Activated CD4-positive, CD25-positive, alpha-beta regulatory T cell treated with anti-CD3 and anti-CD28 coated beads, Interleukin-2, amount 50 U/mL, for 72 hours (primary cell): Measurements from ENCODE around the gene ASMTL.
"Not testable (repeated sequence)": the region's sequence is repeated elsewhere in the genome, so short reads cannot be mapped to it uniquely, and the experiment has no call there.

Source experiments
- DNase-seq: peaks from one replicate; pipeline ENCODE4 v3.0.0; 2021

Gene ASMTL

GRCh38 chrX:1427756-1428155, 25.0 kb downstream of the ASMTL start:
- DNase-seq: no peak

DNA sequence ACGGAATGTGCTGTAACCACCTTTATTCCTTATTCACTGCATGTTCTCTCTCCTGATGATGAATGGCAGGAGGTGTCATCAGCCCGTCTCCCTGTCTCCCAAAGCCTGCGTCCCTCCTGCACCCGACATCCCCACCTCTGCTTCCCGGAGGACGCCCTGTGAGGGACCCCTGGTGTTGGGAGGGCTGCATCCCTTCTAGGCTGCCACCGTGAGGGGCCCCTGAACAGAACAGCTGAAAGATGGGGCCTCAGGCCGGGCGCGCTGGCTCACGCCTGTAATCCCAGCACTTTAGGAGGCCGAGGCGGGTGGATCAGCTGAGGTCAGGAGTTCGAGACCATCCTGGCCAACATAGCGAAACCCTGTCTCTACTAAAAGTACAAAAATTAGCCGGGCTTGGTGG, 26.4 kb downstream of the ASMTL start:
- DNase-seq: not testable (repeated sequence)

GRCh38 chrX:1425381-1425780, 27.3 kb downstream of the ASMTL start:
- no peak for DNase-seq

- DNase-seq: no peak
Observed at GRCh38 chrX:1424147-1424851, 28.4 kb downstream of the ASMTL start.

GRCh38 chrX:1423215-1423614, 29.5 kb downstream of the ASMTL start:
- no peak for DNase-seq

DNA sequence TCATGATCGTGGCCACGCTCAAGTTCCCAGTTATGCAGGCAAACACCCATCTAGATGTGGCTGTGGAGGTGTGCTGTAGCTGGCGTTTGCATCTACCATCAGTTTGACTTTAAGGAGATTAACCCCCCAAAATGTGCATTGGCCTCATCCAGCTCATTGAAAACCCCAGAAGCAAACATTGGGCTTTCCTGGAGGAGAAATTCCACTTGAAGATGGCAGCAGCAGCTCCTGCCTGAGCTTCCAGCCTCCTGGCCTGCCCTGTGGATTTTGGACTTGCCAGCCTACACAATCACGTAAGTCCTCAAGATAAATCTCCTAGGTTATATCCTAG, 30.6 kb downstream of the ASMTL start:
- DNase-seq: no peak

DNA sequence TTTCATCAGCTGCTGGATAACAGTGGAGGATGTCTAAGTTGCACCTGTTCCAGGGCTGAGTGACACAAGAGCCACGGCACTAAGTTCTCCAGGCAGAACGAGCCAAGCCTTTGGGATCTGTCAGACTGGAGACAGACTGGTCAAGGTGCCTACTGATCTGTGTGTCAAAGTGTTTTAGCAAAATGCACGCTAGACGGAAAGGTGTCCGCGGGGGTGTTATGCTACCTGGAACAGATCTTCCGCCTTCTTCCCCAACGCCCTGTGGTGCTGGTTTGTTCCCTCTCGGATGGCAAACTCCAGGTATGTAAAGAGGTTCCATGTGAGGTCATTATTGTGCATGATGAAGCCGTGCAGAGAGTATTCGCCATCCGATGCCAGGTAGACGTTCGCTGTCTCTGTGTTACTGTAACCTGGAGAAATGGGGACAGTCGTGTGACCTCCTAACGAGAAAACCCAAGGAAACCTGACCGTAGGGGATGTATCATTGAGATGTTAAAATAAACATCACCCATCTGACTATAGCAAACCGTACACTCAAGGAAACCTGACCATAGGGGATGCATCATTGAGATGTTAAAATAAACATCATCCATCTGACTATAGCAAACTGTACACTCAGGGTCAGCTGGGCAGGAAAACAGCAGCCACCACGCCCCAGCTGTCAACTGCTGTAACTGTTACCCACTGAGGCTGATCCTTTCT, 31.1 kb downstream of the ASMTL start:
- DNase-seq: no peak

GRCh38 chrX:1420371-1420770, 32.3 kb downstream of the ASMTL start:
- no peak for DNase-seq

GRCh38 chrX:1419545-1420355, 33.0 kb downstream of the ASMTL start:
- DNase-seq: peak; percentile 26

- DNase-seq: peak; percentile 30
Observed at GRCh38 chrX:1418901-1419544, 33.7 kb downstream of the ASMTL start.

DNA sequence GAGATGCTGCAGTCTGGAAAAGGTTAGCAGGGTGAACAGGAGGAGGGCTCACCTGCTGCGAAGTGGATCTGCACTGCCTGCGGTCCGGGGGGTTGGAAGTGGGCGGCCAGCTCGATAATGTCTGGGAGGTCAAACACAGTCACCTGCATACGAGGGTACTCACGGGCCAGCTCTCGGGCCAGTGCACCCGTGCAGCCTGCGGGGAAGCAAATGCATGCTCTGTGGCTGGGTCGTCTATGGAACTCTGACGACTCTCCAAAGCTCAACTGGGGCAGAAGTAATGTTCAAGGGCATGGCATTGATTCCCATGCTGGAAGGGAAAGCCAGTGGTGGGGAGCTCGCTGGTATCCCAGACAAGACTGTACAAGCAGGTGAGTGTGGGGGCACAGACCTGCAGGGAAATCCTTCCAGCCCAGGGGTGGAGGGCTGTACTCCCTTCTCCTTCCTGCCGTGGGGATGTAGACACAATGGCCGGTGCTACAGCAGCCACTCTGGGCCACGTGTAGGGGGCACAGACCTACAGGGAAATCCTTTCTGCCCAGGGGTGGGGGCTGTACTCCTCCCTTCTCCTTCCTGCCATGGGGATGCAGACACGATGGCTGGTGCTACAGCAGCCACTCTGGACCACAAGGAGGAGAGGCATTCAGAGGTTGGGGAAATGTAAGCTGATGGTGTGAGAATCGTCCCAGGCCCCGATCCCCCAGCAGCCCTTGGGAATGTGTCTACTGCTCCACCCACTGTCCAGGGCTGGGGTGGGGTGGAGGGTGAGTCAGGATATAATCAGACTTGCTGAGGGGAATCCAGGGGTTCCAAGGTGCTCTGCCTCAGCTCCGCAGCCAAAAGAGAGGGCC, 34.6 kb downstream of the ASMTL start:
- DNase-seq: peak; percentile 25

DNA sequence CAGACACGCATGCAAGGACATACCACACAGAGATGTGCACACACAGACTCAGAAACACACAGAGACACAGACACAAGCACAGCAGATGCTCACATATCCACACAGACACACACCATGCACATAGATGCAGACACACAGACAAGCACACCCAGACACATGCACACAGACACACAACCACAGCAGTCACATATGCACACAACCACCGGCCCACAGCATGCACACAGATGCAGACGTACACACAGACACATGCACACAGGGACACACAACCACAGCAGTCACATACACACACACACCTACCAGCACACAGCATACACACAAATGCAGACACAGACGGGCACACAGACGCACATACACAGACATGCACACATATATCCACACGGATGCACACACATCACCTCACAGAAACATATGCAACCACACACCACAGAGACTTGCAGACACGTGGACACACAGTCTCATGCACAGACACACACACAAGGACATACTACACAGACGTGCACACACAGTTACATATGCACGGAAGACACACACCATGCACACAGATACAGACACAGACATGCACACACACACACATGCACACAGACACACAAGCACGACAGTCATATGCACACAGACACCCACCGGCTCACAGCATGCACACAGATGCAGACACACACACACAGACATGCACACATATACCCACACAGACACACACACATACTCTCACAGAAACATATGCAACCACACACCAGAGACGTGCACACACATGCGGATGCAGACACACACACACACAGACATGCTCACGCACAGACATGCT, 35.5 kb downstream of the ASMTL start:
- DNase-seq: peak; percentile 18

DNA sequence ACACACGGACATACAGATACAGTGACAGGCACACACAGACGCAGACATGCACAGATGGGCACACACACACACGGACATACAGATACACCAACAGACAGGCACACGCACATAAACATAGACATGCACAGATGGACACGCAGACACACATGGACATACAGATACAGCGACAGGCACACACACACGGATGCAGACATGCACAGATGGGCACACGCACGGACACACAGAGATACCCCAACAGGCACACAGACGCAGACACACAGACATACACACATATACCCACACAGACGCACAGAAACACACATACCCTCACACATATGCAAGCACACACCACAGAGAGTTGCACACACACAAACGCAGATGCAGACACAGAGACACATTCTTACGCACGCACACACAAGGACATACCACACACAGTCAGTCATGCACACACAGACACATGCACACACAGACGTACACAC, 36.4 kb downstream of the ASMTL start:
- DNase-seq: peak; percentile 1

- no peak for DNase-seq
Observed at GRCh38 chrX:1412551-1413161, 40.1 kb downstream of the ASMTL start.

DNA sequence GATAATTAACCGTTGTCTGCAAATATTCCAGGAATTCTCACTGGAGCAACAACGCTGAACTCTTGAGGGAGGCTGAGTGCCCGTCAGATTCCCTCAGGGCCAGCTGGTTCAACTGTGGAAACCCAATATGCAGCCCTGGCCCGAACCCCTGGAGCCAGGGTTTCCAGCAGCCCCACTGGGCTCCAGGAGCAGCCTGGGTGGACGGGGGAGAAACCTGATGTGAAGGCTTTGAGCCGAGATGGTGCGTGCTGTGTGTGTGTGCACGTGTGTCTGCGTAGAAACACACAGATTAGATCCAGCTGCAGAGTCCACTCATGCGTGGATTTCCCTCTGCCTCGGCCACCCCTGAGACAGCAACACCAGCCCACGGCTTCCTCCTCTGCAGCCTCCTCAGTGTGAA, 41.4 kb downstream of the ASMTL start:
- DNase-seq: peak; percentile 18

DNA sequence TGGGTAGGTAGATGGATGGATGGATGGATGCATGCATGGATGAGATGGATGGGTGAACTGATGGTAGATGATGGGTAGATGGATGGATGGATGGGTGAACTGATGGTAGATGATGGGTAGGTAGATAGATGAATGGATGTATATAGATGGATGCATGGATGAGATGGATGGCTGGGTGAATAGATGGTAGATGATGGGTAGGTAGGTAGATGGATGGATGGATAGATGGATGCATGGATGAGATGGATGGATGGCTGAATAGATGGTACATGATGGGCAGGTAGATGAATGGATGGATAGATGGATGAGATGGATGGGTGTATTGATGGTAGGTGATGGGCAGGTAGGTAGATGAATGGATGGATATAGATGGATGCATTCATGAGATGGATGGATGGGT, 45.7 kb downstream of the ASMTL start:
- no peak for DNase-seq

- not testable (repeated sequence) for DNase-seq
Observed at GRCh38 chrX:1405769-1406168, 46.9 kb downstream of the ASMTL start.

GRCh38 chrX:1403867-1404266, 48.8 kb downstream of the ASMTL start:
- not testable (repeated sequence) for DNase-seq

GRCh38 chrX:1403228-1403627, 49.5 kb downstream of the ASMTL start:
- no peak for DNase-seq

DNA sequence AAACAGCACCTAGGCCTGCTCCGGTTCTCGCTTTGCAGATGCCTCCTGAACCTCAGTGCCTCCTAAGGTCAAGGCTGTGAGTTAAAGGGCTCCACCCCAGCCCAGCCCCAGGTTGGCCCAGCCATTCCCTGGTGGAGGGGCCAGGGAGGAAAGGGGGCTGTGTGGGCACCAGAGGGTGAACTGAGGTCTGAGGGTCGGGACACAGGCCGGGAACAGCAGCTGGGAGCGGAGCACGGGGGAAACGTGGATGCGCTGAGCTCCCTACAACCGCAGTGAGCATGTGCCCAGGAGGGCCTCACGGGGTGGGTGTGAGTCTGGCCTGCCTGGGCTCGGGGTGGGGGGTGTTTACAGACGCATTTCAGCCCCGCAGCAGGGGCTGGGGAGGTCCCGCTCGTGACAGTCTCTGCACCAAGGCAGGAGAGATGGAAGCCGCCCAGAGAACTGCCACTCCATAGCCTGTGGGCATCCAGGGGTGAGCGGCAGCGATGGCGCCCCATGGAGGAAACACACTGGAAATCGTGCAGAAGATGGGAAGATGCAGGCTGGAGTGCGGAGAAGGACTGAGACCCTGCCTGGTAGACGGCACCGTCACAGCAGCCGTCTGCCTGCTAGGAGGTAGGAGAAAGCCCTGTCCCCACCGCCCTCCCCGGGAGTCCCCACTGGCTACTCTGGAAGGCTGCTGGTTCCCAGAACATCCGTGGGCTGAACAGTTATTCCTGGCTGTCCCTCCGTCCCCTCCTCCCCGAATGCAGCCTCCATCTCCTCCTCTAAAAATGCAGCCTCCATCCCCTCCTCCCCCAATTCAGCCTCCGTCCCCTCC, 50.9 kb downstream of the ASMTL start:
- DNase-seq: no peak
